Panc1 (cell line): Measurements from ENCODE around the gene PPP4C. TPM values are rescaled to one million over a fixed set of nuclear protein-coding genes. Genes with fewer than 3 reads are reported as not detected.

Source experiments
- ATAC-seq: fragments of 200-7000 bp; cut with Tn5 transposase; 2 replicates; pipeline ENCODE4 v1.9.1; 2020; ENCODE audit warnings: mild to moderate bottlenecking, moderate library complexity
- BruUV-seq: library from RNA; stranded (reverse); fragments of 400-500 nt; replicated peaks from 2 replicates; lab custom pipeline; 2021; lab: Mats Ljungman, UMichigan
- CTCF ChIA-PET: fragments of 300-600 bp; sonication (Branson Sonifier 250); formaldehyde crosslinking; loops from one replicate; lab custom pipeline; 2022; ENCODE audit warnings: antibody characterized with exemption; lab: Charles Lee
- POLR2A ChIA-PET: fragments of 300-600 bp; sonication (Branson Sonifier 250); formaldehyde crosslinking; loops from one replicate; lab custom pipeline; 2022; ENCODE audit warnings: antibody characterized with exemption; lab: Charles Lee
- DNase-seq: peaks from one replicate; pipeline ENCODE4 v3.0.0-alpha.2; 2010; ENCODE audit warnings: low read depth, low spot score
- H3K27ac ChIP-seq: 2 replicates; pipeline ENCODE4 v1.5.1; 2011; ENCODE audit warnings: mild to moderate bottlenecking, low read length, inconsistent platforms
- H3K27me3 ChIP-seq: fragments of 200-500 bp; sonication (Bioruptor generic); 2 replicates; pipeline ENCODE4 v1.6.0; 2014; ENCODE audit warnings: low read length, inconsistent platforms; ENCODE audit not compliant: control insufficient read depth, insufficient read depth
- H3K36me3 ChIP-seq: fragments of 200-500 bp; sonication (Bioruptor generic); 2 replicates; pipeline ENCODE4 v1.5.1; 2014; ENCODE audit warnings: inconsistent platforms, mild to moderate bottlenecking, low read length, moderate library complexity; ENCODE audit not compliant: control insufficient read depth, insufficient read depth
- H3K4me1 ChIP-seq: 2 replicates; pipeline ENCODE4 v1.5.1; 2011; ENCODE audit warnings: inconsistent platforms, mild to moderate bottlenecking, low read length, moderate library complexity; ENCODE audit not compliant: control insufficient read depth, insufficient read depth
- H3K4me3 ChIP-seq, 2 experiments: 2 replicates each; pipeline ENCODE4 v1.5.1; 2011 to 2012; ENCODE audit warnings: low read depth in 2 of 2, low read length in 2 of 2, mild to moderate bottlenecking in 2 of 2, inconsistent platforms in 1 of 2, moderate library complexity in 1 of 2
- H3K9me3 ChIP-seq: fragments of 200-500 bp; sonication (Bioruptor generic); 2 replicates; pipeline ENCODE4 v1.5.1; 2014; ENCODE audit warnings: low read depth, mild to moderate bottlenecking, inconsistent platforms, low read length, moderate library complexity; ENCODE audit not compliant: control insufficient read depth, insufficient read depth
- POLR2AphosphoS5 ChIP-seq: IDR thresholded peaks from 2 replicates; pipeline ENCODE4 v1.6.1; 2012; ENCODE audit warnings: mild to moderate bottlenecking, low read depth, low read length, moderate library complexity
- SIN3A ChIP-seq: IDR thresholded peaks from 2 replicates; pipeline ENCODE4 v1.6.1; 2012; ENCODE audit warnings: low read depth, mild to moderate bottlenecking, low read length, moderate library complexity, borderline replicate concordance; ENCODE audit not compliant: insufficient read depth
- TCF7L2 ChIP-seq: IDR thresholded peaks from 2 replicates; pipeline ENCODE4 v1.6.1; 2011; ENCODE audit warnings: mild to moderate bottlenecking, low read depth, low read length, inconsistent platforms
- in situ Hi-C: cut with HindIII; loops from 2 replicates; pipeline ENCODE4 v1.10.0; 2016; ENCODE audit warnings: low sequenced_read_pairs, low pct_unique_long_range_greater_than_20kb
- intact Hi-C: fragments of 100-400 bp; cut with micrococcal nuclease; formaldehyde crosslinking; loops from one replicate; pipeline ENCODE4 v1.10.0; 2022; ENCODE audit not compliant: unreplicated experiment
- total RNA-seq: library from RNA; stranded (reverse); gene quantifications from one replicate; pipeline ENCODE4 v1.2.1, GENCODE V29; 2021; ENCODE audit not compliant: unreplicated experiment
- TF ChIP-seq, protein P1 (sequence below): fragments of 450-650 bp; IDR thresholded peaks from 2 replicates; pipeline ENCODE4 v1.5.1; 2017; ENCODE audit warnings: mild to moderate bottlenecking
- TF ChIP-seq, protein P2 (sequence below), 2 experiments: IDR thresholded peaks; 2 replicates each; pipeline ENCODE4 v1.6.1; 2011 to 2012; ENCODE audit warnings: low read depth in 2 of 2, control low read depth in 1 of 2, low read length in 1 of 2, mild to moderate bottlenecking in 1 of 2, moderate library complexity in 1 of 2; ENCODE audit not compliant: insufficient read depth in 1 of 2

Gene PPP4C
- total RNA-seq, 1 experiment from 2014 or later, result 186 TPM

DNA sequence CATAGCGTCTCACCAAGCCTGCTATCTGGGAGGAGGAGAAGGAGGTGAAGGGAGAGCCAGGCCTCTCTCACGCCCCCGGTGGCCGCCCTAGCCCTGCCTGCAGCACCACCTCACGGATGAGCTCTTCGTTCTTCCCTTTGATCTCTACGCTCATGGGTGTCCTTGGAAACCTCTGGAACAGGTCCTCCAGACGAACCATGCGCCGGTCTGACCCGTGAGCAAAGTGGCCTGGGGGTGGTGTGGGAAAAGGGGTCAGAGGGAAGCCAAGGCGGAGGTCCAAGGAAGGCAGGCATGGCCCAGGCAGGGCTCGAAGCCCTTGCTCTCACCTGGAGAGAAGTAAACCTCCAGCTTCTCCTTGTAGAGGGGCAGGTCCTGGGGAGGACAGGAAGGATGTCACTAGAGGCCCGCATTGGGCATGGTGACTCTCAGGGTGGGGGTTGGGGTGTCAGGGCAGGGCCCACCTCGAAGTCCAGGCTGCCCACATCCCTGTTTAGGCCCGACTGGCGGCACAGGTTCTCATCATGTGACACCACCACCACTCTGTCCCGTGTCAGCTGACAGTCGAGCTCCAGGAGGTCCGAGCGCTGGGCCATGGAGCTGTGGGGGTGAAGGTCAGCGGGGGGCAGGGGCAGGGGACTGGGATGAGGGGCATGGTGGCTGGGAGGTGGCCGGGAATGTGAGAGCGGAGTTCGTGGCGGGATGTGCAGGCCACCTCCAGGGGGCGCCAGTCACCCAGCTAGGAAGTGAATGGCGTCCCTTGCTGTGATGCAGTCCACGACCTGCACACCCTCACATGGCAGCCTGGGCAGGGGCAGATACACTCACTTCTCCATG, 36.6 kb downstream of the PPP4C start:
- peak; percentile 88 for ATAC-seq
- intact Hi-C loops, result no loop called here
- in situ Hi-C loops, result no loop called here
- H3K27ac ChIP-seq, result no peak overlapping the region
- H3K4me1 ChIP-seq, result no peaks in the 10 kb centered on the region
- BruUV-seq, result no TSS peak
- H3K27me3 ChIP-seq, result no peaks in the 10 kb centered on the region
- no peak for DNase-seq
- CTCF ChIA-PET, result interaction anchor here (0.6 to 1.6 kb wide), 8 partner anchors 10 to 267 kb away, joined by 3 to 11 read pairs (median 4); partner anchors contain the start of gene TBX6
- H3K9me3 ChIP-seq, result no peaks in the 10 kb centered on the region
- no peaks in the 10 kb centered on the region for H3K36me3 ChIP-seq
- no peak overlapping the region for H3K4me3 ChIP-seq
- TF ChIP-seq, protein P1, sequence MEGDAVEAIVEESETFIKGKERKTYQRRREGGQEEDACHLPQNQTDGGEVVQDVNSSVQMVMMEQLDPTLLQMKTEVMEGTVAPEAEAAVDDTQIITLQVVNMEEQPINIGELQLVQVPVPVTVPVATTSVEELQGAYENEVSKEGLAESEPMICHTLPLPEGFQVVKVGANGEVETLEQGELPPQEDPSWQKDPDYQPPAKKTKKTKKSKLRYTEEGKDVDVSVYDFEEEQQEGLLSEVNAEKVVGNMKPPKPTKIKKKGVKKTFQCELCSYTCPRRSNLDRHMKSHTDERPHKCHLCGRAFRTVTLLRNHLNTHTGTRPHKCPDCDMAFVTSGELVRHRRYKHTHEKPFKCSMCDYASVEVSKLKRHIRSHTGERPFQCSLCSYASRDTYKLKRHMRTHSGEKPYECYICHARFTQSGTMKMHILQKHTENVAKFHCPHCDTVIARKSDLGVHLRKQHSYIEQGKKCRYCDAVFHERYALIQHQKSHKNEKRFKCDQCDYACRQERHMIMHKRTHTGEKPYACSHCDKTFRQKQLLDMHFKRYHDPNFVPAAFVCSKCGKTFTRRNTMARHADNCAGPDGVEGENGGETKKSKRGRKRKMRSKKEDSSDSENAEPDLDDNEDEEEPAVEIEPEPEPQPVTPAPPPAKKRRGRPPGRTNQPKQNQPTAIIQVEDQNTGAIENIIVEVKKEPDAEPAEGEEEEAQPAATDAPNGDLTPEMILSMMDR, result peak; percentile 96
- TF ChIP-seq TCF7L2, result no peak
- TF ChIP-seq, protein P2, sequence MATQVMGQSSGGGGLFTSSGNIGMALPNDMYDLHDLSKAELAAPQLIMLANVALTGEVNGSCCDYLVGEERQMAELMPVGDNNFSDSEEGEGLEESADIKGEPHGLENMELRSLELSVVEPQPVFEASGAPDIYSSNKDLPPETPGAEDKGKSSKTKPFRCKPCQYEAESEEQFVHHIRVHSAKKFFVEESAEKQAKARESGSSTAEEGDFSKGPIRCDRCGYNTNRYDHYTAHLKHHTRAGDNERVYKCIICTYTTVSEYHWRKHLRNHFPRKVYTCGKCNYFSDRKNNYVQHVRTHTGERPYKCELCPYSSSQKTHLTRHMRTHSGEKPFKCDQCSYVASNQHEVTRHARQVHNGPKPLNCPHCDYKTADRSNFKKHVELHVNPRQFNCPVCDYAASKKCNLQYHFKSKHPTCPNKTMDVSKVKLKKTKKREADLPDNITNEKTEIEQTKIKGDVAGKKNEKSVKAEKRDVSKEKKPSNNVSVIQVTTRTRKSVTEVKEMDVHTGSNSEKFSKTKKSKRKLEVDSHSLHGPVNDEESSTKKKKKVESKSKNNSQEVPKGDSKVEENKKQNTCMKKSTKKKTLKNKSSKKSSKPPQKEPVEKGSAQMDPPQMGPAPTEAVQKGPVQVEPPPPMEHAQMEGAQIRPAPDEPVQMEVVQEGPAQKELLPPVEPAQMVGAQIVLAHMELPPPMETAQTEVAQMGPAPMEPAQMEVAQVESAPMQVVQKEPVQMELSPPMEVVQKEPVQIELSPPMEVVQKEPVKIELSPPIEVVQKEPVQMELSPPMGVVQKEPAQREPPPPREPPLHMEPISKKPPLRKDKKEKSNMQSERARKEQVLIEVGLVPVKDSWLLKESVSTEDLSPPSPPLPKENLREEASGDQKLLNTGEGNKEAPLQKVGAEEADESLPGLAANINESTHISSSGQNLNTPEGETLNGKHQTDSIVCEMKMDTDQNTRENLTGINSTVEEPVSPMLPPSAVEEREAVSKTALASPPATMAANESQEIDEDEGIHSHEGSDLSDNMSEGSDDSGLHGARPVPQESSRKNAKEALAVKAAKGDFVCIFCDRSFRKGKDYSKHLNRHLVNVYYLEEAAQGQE (IDR thresholded peaks at IDR 0.05; ENCODE audit: insufficient read depth in 1 of 2, low read depth in 2 of 2, low read length in 1 of 2), result no peak
- no peak for TF ChIP-seq POLR2AphosphoS5
- TF ChIP-seq SIN3A, result no peak
- POLR2A ChIA-PET, result no interaction called here

DNA sequence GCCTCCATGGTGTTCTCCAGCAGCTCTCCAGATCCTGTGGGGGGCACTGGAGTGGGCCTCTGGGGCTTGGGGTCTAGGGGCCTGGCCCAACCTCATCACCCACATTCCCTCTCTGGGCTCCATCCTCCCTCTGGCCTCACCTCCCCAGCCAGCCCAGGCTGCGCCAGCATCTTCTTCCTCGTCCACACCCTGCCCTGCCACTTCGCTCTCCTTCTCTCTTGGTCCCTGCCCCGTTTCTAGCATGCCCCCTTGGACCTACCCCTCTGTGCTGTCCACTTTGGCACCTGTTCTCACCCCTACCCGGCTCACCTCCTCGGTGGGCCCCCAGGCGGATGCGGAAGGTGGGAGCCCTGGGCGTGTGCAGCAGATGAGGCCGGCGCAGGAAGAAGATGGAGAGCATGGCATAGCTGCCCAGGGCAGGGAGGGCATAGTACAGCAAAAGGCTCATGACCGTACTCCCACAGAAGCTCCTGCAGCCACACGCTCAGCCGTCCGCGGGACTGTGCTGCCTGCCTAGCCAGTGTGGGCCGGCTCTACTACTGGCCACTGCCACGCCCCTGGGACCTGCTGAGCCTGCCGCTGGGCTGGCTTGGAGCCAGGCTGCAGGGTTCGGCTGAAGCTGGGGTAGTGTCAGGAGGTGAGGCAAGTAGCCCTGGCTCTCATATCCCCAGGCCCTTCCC, 37.4 kb downstream of the PPP4C start, which contains the start of gene GDPD3:
GDPD3 (minus strand) TSS at position 507 of the 680 bp plus-strand sequence; CDS start at position 448, 59 bp downstream.
- no peak within 1 kb of the TSS for H3K27ac ChIP-seq
- no peaks in the 10 kb centered on the region for H3K27me3 ChIP-seq
- no peak within 1 kb of the TSS for H3K4me3 ChIP-seq
- no TSS peak for BruUV-seq
- no peaks in the 10 kb centered on the region for H3K9me3 ChIP-seq
- TF ChIP-seq SIN3A (no peak), POLR2AphosphoS5 (no peak), TCF7L2 (no peak)
- TF ChIP-seq, protein P2 (IDR thresholded peaks at IDR 0.05; ENCODE audit: insufficient read depth in 1 of 2, low read depth in 2 of 2, low read length in 1 of 2), result no peak
- TF ChIP-seq, protein P1, result no peak
- intact Hi-C loops, result no loop called here
- H3K36me3 ChIP-seq, result no peaks in the 10 kb centered on the region
- in situ Hi-C loops, result no loop called here
- ChIA-PET POLR2A (no interaction called here), CTCF (interaction anchor here (0.6 to 1.6 kb wide), 3 partner anchors 21 to 266 kb away, joined by 5 to 11 read pairs (median 5); partner anchors contain the start of gene TBX6)
- DNase-seq (no peak), ATAC-seq (peak; percentile 56)
- H3K4me1 ChIP-seq, result no peaks in the 10 kb centered on the region
